Measurements from ENCODE around the gene WDR75. TPM values are rescaled to one million over a fixed set of nuclear protein-coding genes. Genes with fewer than 3 reads are reported as not detected.

The WDR75 gene
- total RNA-seq, 1 donor from 2014 or later: 49.8 TPM

DNA sequence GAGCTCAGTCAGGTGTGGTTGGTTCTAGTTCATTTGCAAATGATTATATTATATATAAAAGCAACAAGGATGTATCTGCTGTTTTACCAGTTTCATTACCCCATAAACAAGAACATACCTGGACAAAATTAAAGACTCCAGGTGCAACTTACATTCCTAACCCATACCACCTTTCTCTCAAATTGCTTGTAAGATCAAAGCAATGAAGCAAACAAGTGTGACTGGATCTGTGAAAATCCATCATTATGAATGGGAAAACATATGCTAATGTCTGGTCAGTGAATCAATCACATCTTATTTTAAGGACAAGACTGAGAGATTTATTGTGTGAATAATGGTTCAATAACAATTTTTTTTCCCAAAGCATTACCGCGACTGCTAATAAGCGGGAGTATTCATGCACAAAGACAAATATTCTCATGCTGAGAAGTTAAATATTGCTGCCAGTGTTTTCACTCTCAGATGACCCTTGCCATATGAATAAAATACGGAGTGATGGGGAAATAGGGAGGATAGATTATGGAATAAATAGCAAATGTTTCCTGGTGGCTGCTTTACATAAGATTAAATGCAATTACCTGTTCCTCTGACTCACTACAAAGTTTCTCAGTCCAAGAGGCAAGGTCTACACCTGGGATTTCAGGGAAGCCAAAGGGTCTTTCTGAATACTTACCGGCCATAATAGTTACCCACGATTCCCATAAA is 59.3 kb downstream of the WDR75 start:
- Mint-ChIP-seq H3K36me3 (no peaks in the 10 kb centered on the region), H3K4me1 (ENCODE audit: unreplicated experiment) (no peaks in the 10 kb centered on the region), H3K9me3 (no peaks in the 10 kb centered on the region), H3K4me3 (peak overlapping the region; percentile 0), H3K27ac (peak overlapping the region; percentile 57), H3K27me3 (no peaks in the 10 kb centered on the region)
- TF ChIP-seq, protein P1, sequence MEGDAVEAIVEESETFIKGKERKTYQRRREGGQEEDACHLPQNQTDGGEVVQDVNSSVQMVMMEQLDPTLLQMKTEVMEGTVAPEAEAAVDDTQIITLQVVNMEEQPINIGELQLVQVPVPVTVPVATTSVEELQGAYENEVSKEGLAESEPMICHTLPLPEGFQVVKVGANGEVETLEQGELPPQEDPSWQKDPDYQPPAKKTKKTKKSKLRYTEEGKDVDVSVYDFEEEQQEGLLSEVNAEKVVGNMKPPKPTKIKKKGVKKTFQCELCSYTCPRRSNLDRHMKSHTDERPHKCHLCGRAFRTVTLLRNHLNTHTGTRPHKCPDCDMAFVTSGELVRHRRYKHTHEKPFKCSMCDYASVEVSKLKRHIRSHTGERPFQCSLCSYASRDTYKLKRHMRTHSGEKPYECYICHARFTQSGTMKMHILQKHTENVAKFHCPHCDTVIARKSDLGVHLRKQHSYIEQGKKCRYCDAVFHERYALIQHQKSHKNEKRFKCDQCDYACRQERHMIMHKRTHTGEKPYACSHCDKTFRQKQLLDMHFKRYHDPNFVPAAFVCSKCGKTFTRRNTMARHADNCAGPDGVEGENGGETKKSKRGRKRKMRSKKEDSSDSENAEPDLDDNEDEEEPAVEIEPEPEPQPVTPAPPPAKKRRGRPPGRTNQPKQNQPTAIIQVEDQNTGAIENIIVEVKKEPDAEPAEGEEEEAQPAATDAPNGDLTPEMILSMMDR (conservative IDR thresholded peaks at IDR 0.05): no peak
- DNase-seq (ENCODE audit: extremely low spot score, unreplicated experiment): no peak

DNA sequence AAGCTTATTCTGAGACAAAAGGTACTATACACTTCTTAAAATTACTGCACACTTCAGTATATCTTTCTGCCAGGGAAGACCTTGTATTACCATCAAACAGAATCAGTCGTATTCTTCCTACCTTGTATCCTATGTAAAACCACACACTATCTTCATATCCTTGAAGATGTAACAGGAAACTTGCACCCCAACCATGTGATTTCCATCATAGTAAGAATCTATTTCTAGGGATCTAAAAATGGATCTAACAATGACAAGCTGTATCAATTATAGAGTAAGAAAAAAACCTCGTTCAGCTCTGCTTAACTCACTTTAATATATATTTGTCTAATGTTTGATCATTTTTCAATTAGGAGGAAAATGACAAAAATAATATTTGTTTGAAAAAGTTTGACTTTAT is 60.2 kb downstream of the WDR75 start:
- DNase-seq (ENCODE audit: extremely low spot score, unreplicated experiment): no peak
- no peaks in the 10 kb centered on the region for H3K4me1 Mint-ChIP-seq (ENCODE audit: unreplicated experiment)
- no peaks in the 10 kb centered on the region for H3K36me3 Mint-ChIP-seq
- no peak overlapping the region for H3K27ac Mint-ChIP-seq
- H3K27me3 Mint-ChIP-seq: no peaks in the 10 kb centered on the region
- H3K9me3 Mint-ChIP-seq: no peaks in the 10 kb centered on the region
- TF ChIP-seq, protein P1 (conservative IDR thresholded peaks at IDR 0.05): no peak
- H3K4me3 Mint-ChIP-seq: no peak overlapping the region

DNA sequence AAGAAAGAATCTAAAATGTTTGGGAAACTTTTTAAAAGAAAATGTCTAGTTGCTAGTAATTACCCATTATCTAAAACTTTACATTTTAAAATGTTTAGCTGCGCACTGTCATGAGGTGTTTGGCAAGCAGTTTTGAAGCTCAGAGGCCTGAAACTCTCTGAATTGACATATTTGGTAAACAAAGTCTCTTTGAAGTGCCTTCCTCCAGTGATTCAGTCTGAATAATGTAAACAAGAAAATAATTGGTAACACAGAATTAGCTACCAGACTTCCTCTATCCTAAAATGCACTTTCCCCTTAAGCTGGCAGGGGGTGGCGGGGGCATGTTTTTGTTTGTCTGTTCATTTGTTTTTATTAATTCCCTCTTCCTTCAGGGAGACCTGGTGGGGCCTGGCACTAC is 61.4 kb downstream of the WDR75 start:
- H3K4me1 Mint-ChIP-seq (ENCODE audit: unreplicated experiment): no peaks in the 10 kb centered on the region
- H3K27me3 Mint-ChIP-seq: no peaks in the 10 kb centered on the region
- H3K27ac Mint-ChIP-seq: no peak overlapping the region
- TF ChIP-seq, protein P1 (conservative IDR thresholded peaks at IDR 0.05): no peak
- no peak for DNase-seq (ENCODE audit: extremely low spot score, unreplicated experiment)
- H3K36me3 Mint-ChIP-seq: no peaks in the 10 kb centered on the region
- no peaks in the 10 kb centered on the region for H3K9me3 Mint-ChIP-seq
- no peak overlapping the region for H3K4me3 Mint-ChIP-seq

DNA sequence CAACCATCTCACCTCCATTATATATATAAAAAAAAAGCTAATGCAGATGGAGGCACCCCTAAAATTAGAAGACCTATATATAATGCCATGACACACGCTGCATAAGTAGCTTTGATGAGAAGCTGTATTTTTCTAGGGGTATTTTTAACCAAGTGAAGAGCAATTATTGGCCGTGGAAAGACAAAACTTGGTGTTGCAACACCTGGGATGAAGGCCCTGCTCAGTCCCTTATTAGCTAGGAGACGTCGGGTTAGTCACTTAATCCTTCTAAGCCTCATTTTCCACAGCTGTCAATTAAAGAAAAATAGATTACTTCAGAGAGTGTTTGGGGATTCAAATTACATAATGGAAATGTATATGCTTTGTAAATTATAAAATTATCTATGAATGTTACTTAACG is 63.0 kb downstream of the WDR75 start:
- H3K27ac Mint-ChIP-seq: no peak overlapping the region
- no peaks in the 10 kb centered on the region for H3K9me3 Mint-ChIP-seq
- no peaks in the 10 kb centered on the region for H3K4me1 Mint-ChIP-seq (ENCODE audit: unreplicated experiment)
- no peak overlapping the region for H3K4me3 Mint-ChIP-seq
- no peaks in the 10 kb centered on the region for H3K27me3 Mint-ChIP-seq
- TF ChIP-seq, protein P1 (conservative IDR thresholded peaks at IDR 0.05): no peak
- no peak for DNase-seq (ENCODE audit: extremely low spot score, unreplicated experiment)
- H3K36me3 Mint-ChIP-seq: no peaks in the 10 kb centered on the region

DNA sequence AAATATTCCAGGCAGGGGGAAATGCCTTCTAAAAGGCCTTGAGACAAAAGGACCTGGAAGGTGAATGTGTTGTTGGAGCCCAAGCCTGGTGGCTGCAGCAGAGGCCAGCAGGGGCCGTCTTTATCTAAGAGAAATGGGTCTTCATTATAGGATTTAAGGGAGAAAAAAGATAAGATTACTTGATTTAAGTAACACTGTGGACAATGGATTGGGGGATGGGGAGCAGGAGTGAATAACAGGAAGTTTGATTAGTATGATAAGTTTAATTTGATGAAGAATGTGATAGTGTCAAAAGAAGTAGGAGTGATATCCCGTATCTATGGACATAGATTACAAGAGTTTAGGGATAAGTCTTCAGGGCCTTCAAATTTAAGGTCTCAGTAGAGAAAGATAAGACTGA is 64.2 kb downstream of the WDR75 start:
- TF ChIP-seq, protein P1 (conservative IDR thresholded peaks at IDR 0.05): no peak
- Mint-ChIP-seq H3K27ac (no peak overlapping the region), H3K36me3 (no peaks in the 10 kb centered on the region), H3K4me3 (no peak overlapping the region), H3K27me3 (no peaks in the 10 kb centered on the region), H3K9me3 (no peaks in the 10 kb centered on the region), H3K4me1 (ENCODE audit: unreplicated experiment) (no peaks in the 10 kb centered on the region)
- DNase-seq (ENCODE audit: extremely low spot score, unreplicated experiment): no peak

Measured in type B pancreatic cell (in vitro differentiated cells).